ENCODE measurements around the gene SCAPER.

Gene SCAPER

DNA sequence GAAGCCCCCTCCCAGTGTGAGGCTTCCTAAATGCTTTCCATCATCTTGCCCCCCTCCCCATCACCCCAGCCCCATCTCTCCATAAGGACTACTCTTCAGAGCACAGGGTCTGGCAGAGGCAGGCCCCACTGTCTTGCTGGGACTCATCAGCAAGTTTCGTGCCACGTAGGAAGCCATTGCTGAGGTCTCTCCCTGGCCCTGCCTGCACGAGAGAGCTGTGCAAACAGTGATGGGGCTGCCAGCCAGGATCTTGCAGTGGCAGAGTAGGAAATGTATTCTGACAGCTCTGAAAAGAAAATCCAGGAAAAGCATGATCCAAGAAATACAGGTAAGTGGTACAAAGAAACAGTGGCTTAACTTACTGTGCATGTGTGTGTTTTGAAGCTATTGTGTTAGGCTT, 546.0 kb downstream of the SCAPER start:
- DNase-seq (ENCODE audit: low read depth in 2 of 2), result no peak

- no peak for DNase-seq (ENCODE audit: low read depth in 2 of 2)
These were observed 546.7 kb downstream of the SCAPER start for GRCh38 chr15:76358453-76358852.

GRCh38 chr15:76354823-76355440, 550.2 kb downstream of the SCAPER start:
- no peak for DNase-seq (ENCODE audit: low read depth in 2 of 2)

GRCh38 chr15:76353903-76354302, 551.2 kb downstream of the SCAPER start:
- DNase-seq (ENCODE audit: low read depth in 2 of 2), result no peak

GRCh38 chr15:76353023-76353577, 552.0 kb downstream of the SCAPER start:
- DNase-seq (ENCODE audit: low read depth in 2 of 2), result no peak

DNA sequence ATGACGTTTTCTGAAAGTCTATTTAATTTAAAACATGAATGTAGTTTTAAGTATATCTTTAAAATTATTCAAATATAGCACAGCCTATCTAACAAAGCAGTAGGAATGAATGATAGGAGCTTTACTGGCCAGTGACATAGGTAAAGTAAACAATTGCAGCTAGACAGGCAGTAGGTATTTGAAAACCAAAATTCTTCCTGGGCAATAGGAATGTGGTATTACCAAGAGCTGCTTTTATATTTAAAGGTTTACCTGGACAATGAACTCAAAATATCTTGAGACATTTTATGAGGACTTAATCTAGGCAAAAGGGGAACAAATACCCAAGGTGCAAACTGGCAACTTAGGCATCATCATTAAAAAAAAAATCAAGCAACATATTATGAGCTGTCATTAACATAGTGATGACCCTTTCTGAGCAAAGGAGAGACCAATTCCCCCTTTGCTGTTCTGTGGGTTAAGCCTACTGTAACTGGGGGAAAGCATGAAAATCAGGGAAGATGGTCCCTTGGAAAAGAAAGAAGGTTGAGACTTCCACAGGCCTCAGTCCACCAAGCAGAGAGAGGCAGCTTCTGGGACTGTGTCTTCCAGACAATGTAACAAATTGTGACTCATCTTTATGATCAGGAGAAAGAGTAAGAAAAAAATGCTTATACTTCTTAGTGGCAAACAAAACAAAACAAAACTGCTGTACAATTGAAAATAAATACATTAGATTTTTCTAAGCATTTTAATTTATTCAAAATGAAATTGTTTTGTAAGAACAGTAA, 555.7 kb downstream of the SCAPER start:
- no peak for DNase-seq (ENCODE audit: low read depth in 2 of 2)

GRCh38 chr15:76347482-76348055, 557.6 kb downstream of the SCAPER start:
- DNase-seq (ENCODE audit: low read depth in 2 of 2), result no peak

GRCh38 chr15:76346669-76347481, 558.3 kb downstream of the SCAPER start:
- no peak for DNase-seq (ENCODE audit: low read depth in 2 of 2)

DNA sequence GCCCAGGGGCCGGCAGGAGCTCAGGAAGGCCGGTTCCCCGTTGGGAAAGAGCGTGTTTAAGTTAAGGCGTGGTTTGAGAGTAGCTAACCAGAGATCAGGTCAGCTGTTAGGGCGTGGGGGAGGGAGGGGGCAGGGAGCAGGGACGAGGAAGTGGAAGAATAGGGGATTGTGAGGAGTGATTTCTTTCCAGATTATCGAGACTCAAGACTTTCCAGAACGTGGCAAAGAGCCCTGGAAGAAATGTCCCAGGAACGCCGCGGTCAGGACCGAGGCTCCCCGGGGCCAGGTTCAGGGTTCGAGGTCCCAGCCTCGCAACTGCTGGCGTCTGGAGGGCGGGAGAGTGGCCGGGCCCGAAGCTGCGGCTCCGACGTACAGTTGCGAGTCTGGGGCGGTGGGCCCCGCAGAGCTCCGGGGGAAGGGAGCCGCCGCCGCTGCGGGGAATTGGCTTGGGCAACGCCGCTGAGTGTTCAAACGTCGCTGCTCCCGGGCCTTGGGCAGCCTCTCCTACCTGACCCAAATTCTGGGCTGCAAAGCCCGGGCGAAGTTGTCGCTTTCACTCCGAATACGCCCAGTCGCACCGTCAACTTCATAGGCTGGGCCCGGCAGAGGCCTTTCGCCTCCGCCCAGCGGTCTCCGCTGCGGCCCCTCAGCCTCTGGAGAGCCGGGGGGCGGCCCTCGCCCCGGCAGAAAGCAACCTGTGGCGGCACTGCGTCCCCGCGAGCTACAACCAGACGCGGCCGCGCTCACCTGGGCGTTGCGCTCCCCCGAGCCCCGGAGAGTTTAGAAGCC, 559.1 kb downstream of the SCAPER start:
- no peak for DNase-seq (ENCODE audit: low read depth in 2 of 2)

GRCh38 chr15:76345583-76345879, 559.6 kb downstream of the SCAPER start:
- DNase-seq (ENCODE audit: low read depth in 2 of 2), result no peak

DNA sequence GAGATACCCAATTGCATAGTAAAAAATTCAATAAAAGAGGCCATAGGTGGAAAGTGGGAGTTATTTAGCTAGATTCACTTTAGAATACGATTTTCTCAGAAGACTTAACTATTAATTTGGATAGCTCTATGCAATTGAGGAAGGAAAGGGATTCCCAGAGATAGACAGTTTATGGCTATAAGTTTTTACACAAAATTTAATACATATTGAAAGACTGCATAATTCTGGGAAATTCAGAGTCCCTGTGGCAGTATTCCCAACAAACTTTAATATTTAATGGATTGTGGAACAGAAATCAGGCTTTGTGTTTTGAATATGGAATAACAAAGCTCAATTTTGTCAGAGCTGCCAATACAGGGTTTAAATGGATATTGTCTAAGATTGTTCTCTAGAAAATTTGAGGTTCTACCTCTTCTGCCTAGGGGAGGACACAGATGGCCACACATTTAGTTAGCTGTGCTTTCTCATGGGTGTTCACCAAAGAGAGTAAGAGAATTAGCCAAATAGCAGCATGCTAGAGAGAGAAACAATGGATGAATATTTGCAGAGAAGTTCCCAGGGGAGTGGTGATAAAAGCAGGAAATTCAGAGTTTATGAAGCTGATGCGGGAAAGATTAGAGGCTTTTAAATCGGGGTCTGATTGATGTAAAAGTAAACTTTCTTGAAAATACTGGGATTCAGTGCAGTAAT, 560.1 kb downstream of the SCAPER start:
- no peak for DNase-seq (ENCODE audit: low read depth in 2 of 2)

GRCh38 chr15:76343313-76343996, 561.7 kb downstream of the SCAPER start:
- no peak for DNase-seq (ENCODE audit: low read depth in 2 of 2)

DNA sequence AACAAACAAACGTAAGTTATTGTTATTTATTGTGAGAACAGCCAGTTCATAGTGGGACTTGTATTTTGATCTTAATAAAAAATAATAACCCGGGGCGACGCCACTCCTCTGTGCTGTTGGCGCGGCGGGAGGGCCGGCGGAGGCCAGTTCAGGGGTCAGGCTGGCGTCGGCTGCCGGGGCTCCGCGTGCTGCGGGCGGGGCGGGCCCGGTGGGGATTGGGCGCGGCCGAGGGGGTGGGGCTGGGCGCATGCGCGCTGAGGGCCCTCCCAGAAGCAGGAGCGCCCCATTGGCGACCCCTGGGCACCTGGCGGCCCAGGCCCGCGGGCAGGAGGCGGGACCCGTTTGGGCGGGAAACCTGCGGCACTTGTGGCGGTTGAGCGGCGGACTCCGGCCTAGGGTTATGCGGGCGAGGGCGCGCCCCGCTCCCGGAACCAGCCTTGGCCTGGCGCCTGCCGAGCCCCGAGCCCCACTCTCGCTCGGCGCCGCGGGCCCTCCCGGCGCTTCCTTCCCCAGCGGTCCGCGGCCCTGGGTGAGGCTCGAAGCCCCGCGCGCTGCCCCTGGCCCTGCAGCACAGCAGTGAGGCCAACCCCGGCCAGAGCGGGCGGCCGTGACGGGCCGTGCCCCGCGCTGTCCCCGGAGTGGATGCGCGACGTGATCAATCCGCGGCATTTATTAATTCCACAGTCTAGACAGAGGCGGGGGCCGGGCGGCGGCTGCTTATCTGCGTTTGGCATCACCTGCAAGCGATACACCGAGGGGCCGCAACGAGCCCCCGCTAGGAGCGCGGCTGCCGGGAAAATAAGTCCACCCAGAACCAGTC, 562.5 kb downstream of the SCAPER start:
- DNase-seq (ENCODE audit: low read depth in 2 of 2), result no peak

- DNase-seq (ENCODE audit: low read depth in 2 of 2), result no peak
These were observed 563.1 kb downstream of the SCAPER start for GRCh38 chr15:76342058-76342381.

DNA sequence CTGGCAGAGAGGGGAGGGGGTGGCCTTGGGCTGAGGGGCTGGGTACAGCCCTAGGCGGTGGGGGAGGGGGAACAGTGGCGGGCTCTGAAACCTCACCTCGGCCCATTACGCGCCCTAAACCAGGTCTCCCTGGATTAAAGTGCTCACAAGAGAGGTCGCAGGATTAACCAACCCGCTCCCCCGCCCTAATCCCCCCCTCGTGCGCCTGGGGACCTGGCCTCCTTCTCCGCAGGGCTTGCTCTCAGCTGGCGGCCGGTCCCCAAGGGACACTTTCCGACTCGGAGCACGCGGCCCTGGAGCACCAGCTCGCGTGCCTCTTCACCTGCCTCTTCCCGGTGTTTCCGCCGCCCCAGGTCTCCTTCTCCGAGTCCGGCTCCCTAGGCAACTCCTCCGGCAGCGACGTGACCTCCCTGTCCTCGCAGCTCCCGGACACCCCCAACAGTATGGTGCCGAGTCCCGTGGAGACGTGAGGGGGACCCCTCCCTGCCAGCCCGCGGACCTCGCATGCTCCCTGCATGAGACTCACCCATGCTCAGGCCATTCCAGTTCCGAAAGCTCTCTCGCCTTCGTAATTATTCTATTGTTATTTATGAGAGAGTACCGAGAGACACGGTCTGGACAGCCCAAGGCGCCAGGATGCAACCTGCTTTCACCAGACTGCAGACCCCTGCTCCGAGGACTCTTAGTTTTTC, 563.6 kb downstream of the SCAPER start:
- DNase-seq (ENCODE audit: low read depth in 2 of 2), result no peak

GRCh38 chr15:76340803-76341365, 564.3 kb downstream of the SCAPER start:
- no peak for DNase-seq (ENCODE audit: low read depth in 2 of 2)

DNA sequence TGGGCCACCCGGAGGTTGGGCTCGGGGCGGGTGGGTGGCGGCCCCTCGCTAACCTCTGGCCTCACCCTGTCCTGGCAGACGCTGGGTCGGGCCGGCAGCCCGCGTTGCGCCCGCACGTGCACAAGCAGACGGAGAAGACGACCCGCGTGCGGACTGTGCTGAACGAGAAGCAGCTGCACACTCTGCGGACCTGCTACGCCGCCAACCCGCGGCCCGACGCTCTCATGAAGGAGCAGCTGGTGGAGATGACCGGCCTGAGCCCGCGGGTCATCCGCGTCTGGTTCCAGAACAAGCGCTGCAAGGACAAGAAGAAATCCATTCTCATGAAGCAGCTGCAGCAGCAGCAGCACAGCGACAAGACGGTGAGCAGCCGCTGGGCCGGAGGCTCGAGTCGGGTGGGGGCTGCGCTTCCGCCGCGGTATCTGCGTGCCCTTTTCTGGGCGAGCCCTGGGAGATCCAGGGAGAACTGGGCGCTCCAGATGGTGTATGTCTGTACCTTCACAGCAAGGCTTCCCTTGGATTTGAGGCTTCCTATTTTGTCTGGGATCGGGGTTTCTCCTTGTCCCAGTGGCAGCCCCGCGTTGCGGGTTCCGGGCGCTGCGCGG, 564.8 kb downstream of the SCAPER start:
- DNase-seq (ENCODE audit: low read depth in 2 of 2), result no peak

Data from stimulated activated CD8-positive, alpha-beta memory T cell treated with anti-CD3 and anti-CD28 coated beads, Interleukin-2, amount 100 ng/mL, for 1 hour (primary cell).